ENCODE results near the gene CACNA2D4. TPM values are rescaled to one million over a fixed set of nuclear protein-coding genes. Genes with fewer than 3 reads are reported as not detected.
"Not testable (repeated sequence)": the region's sequence is repeated elsewhere in the genome, so short reads cannot be mapped to it uniquely, and the experiment has no call there.

Gene CACNA2D4
- total RNA-seq, 1 donor from 2014 or later, result 2.8 TPM

GRCh38 chr12:1821805-1822204, 96.6 kb downstream of the CACNA2D4 start:
- H3K27ac Mint-ChIP-seq, result no peak overlapping the region
- no peaks in the 10 kb centered on the region for H3K36me3 Mint-ChIP-seq (ENCODE audit: low read depth)
- TF ChIP-seq CTCF (IDR thresholded peaks at IDR 0.05), result no peak
- intact Hi-C loops (cut with micrococcal nuclease), result no loop called here
- H3K4me1 Mint-ChIP-seq, result no peaks in the 10 kb centered on the region
- CTCF ChIA-PET, result no interaction called here
- no peak overlapping the region for H3K4me3 Mint-ChIP-seq
- ATAC-seq (ENCODE audit: low read depth) (no peak), DNase-seq (no peak)
- POLR2A ChIA-PET, result interaction anchor here (0.6 kb wide), 2 partner anchors 108 to 242 kb away, joined by 4 to 7 read pairs; no protein-coding TSS in a partner anchor
- peaks cover 36% of the 10 kb centered on the region for H3K27me3 Mint-ChIP-seq
- no peaks in the 10 kb centered on the region for H3K9me3 Mint-ChIP-seq

- Mint-ChIP-seq H3K9me3 (no peaks in the 10 kb centered on the region), H3K4me1 (no peaks in the 10 kb centered on the region), H3K36me3 (ENCODE audit: low read depth) (no peaks in the 10 kb centered on the region), H3K27me3 (peaks cover 40% of the 10 kb centered on the region), H3K4me3 (no peak overlapping the region), H3K27ac (no peak overlapping the region)
- ChIA-PET CTCF (no interaction called here), POLR2A (no interaction called here)
- no peak for TF ChIP-seq CTCF (IDR thresholded peaks at IDR 0.05)
- DNase-seq (no peak), ATAC-seq (ENCODE audit: low read depth) (no peak)
- intact Hi-C loops (cut with micrococcal nuclease), result no loop called here
Measured at GRCh38 chr12:1820896-1821291, 97.6 kb downstream of the CACNA2D4 start.

GRCh38 chr12:1820191-1820895, 98.1 kb downstream of the CACNA2D4 start, which contains the start of gene LRTM2:
TSS of gene LRTM2 (plus strand) at chr12:1820565. CDS start at chr12:1828149, 7,584 bp downstream.
- H3K36me3 Mint-ChIP-seq (ENCODE audit: low read depth), result no peaks in the 10 kb centered on the region
- no peak within 1 kb of the TSS for H3K27ac Mint-ChIP-seq
- no peaks in the 10 kb centered on the region for H3K9me3 Mint-ChIP-seq
- no peaks in the 10 kb centered on the region for H3K4me1 Mint-ChIP-seq
- DNase-seq, result no peak
- H3K4me3 Mint-ChIP-seq, result no peak within 1 kb of the TSS
- TF ChIP-seq CTCF (IDR thresholded peaks at IDR 0.05), result no peak
- intact Hi-C loops (cut with micrococcal nuclease), result no loop called here
- peaks cover 40% of the 10 kb centered on the region for H3K27me3 Mint-ChIP-seq
- ChIA-PET POLR2A (no interaction called here), CTCF (no interaction called here)
- no peak for ATAC-seq (ENCODE audit: low read depth)

GRCh38 chr12:1819571-1819970, 98.9 kb downstream of the CACNA2D4 start:
- Mint-ChIP-seq H3K4me1 (no peaks in the 10 kb centered on the region), H3K9me3 (no peaks in the 10 kb centered on the region), H3K4me3 (no peak overlapping the region), H3K27ac (no peak overlapping the region), H3K36me3 (ENCODE audit: low read depth) (no peaks in the 10 kb centered on the region), H3K27me3 (peaks cover 40% of the 10 kb centered on the region)
- intact Hi-C loops (cut with micrococcal nuclease), result no loop called here
- TF ChIP-seq CTCF (IDR thresholded peaks at IDR 0.05), result no peak
- DNase-seq (no peak), ATAC-seq (ENCODE audit: low read depth) (no peak)
- ChIA-PET CTCF (no interaction called here), POLR2A (no interaction called here)

- no peak overlapping the region for H3K27ac Mint-ChIP-seq
- ChIA-PET POLR2A (no interaction called here), CTCF (no interaction called here)
- no peak overlapping the region for H3K4me3 Mint-ChIP-seq
- intact Hi-C loops (cut with micrococcal nuclease), result no loop called here
- no peak for TF ChIP-seq CTCF (IDR thresholded peaks at IDR 0.05)
- H3K36me3 Mint-ChIP-seq (ENCODE audit: low read depth), result no peaks in the 10 kb centered on the region
- ATAC-seq (ENCODE audit: low read depth) (no peak), DNase-seq (no peak)
- H3K9me3 Mint-ChIP-seq, result no peaks in the 10 kb centered on the region
- H3K4me1 Mint-ChIP-seq, result no peaks in the 10 kb centered on the region
- H3K27me3 Mint-ChIP-seq, result peaks cover 41% of the 10 kb centered on the region
Measured at GRCh38 chr12:1819050-1819449, 99.4 kb downstream of the CACNA2D4 start.

- H3K27ac Mint-ChIP-seq; H3K4me3 Mint-ChIP-seq; H3K36me3 Mint-ChIP-seq (ENCODE audit: low read depth); ATAC-seq (ENCODE audit: low read depth); H3K9me3 Mint-ChIP-seq; intact Hi-C loops (cut with micrococcal nuclease); H3K4me1 Mint-ChIP-seq; CTCF ChIA-PET; DNase-seq; POLR2A ChIA-PET: not testable (repeated sequence)
- peaks cover 41% of the 10 kb centered on the region for H3K27me3 Mint-ChIP-seq
Measured at GRCh38 chr12:1817928-1818327, 100.5 kb downstream of the CACNA2D4 start.
